Left cardiac atrium (tissue), 4 donors: Measurements from ENCODE around the gene PCED1A. TPM values are rescaled to one million over a fixed set of nuclear protein-coding genes. Genes with fewer than 3 reads are reported as not detected.
"Not testable (repeated sequence)": the region's sequence is repeated elsewhere in the genome, so short reads cannot be mapped to it uniquely, and the experiment has no call there.

Experiments used
- ATAC-seq, 2 donors: fragments of 200-7000 bp; cut with Tn5 transposase; one replicate each; pipeline ENCODE4 v1.9.1; 2020; ENCODE audit warnings: mild to moderate bottlenecking in 2 of 2, moderate library complexity in 2 of 2
- DNase-seq: peaks from one replicate; pipeline ENCODE4 v3.0.0-alpha.2; 2020
- intact Hi-C, 2 donors: fragments of 100-400 bp; cut with DNase I; formaldehyde crosslinking; loops; one replicate each; pipeline versions ENCODE4 v1.14.1 to v1.15.1; 2022 to 2023
- total RNA-seq, 2 donors: library from RNA; stranded (reverse); fragmentation: NEBNext Ultra II Directional; extraction: Animal tissue kit (Norgen Biotek cat#: 25700); gene quantifications; one replicate each; pipeline ENCODE4 v1.2.1, GENCODE V29; 2021
- donor health status: DM: no; HTN: yes; CAD: no.
- donor health status: DM: no; HTN: yes; CAD: no; lungs with severe emphysema.
- donor health status: DM: yes; HTN: yes; CAD: no.
- donor health status: Dilated cardiomyopathy.

PCED1A gene
- total RNA-seq, 2 donors from 2014 or later, result 13.0 to 18.0 TPM

DNA sequence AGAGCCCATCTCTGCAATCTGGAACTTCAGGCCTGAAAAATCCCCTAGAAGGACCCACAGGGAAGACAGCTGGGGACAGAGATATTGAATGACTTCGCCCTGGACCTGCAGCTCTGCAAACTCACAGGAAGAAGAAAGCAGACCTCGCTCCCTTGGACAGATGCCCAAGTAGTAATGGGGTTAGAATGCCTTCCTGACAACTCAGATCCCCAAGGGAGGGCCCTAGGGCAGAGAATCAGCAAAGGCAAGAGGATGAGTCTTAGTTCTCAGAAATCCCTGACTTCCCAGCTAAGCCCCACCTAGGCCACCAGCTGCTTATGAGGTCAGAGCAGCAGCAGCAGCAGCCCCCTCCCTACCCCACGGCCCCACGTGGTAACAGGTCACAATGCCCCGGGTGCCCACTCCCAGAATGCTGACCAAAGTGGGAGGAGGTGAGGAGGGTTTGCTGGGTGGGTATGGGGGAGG is 25.8 kb downstream of the PCED1A start, which contains the start of gene C20orf141:
C20orf141 (plus strand) TSS at position 401 of the 465 bp plus-strand sequence. CDS start 198 bp downstream, outside the sequence.
- intact Hi-C loops, result no loop called here
- DNase-seq (no peak), ATAC-seq (peak; percentile 39 to 92)

DNA sequence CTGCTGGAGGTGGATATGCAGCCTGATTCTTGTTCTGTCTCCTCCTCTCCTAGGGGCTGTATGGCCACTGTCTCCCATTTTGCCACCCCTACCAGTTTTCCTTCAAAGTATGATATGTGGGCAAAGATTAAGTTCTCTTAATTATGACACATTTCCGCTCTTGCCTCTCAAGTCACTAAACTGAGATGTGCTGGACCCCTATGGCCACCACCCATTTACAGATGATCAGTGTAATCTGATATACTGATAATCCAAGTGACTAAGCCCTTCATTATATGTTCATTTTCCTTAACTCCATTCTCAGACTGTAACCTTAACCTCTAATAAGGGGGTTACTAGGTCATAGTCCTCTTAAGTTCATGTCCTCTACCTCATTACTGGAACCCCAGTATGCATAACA is 26.4 kb downstream of the PCED1A start:
- no peak for DNase-seq
- ATAC-seq, result no peak
- intact Hi-C loops, result no loop called here

DNA sequence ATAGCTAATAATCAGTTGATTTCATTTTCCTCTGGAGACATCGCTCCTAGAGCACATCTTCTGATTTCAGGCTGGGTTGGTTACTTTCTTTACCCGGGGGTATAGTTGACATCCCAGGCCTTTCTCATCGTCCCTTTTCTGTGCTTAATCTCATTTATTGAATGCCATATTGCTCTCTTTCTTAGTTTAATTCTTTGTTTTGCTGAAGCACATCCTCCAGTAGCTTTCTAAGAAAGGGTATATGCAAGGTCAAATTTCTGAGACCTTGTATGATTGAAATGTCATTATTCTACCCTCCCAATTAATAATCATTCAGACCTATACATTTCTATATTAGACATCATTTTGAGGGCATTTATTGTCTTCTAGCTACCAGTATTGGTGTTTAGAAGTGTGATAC is 28.3 kb downstream of the PCED1A start:
- DNase-seq (no peak), ATAC-seq (no peak)
- intact Hi-C loops, result no loop called here

DNA sequence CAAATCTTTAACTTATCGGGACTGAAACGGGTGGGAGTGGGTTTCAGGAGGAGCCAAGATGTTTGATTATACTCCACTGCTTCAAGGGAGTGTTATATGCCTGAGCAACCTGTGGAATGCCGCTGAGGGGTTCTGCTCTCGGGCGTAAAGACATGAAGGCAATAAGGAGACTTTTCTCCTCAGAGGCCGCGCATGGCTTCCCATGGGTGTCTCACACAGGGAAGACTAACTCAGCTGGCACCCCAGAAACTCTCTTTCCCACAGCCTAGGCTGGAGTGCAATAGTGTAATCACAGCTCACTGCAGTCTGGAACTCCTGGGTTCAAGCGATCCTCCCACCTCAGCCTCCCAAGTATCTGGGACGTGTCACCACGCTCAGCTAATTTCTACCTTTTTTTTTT is 30.8 kb downstream of the PCED1A start:
- intact Hi-C loops, result no loop called here
- ATAC-seq, result no peak
- no peak for DNase-seq

DNA sequence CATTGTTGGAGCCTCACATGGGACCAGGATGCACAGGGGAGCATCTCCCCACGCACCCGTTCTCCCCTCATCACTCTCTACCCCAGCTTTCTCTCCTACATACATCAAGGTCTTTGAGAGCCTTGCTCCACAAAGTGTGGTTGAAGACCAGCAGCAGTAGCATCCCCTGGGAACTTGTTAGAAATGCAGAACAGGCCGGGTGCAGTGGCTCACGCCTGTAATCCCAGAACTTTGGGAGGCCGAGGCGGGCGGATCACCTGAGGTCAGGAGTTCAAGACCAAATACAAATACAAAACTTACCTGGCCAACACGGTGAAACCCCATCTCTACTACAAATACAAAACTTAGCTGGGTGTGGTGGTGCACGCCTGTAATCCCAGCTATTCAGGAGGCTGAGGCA is 32.5 kb downstream of the PCED1A start:
- intact Hi-C loops, ATAC-seq, DNase-seq: not testable (repeated sequence)

DNA sequence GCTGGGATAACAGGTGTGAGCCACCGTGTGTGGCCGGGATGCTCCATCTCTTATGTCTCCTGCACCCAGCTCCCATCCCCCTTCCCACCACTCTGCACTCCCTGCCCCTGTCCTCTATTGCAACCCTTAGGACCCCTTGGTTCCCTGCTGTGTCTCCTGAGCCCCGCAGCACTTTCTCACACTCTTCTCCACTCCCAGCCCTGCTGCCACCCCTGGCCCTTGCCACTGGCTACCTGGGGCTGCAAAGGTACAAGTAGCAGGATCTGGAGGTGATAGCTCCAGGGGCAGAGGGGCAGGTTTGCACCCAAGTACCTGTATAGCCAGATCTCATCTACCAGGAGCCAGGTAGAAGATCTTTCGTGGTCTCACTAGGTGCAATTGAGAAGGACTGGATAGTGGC is 33.4 kb downstream of the PCED1A start:
- ATAC-seq (no peak), DNase-seq (no peak)
- intact Hi-C loops, result no loop called here

DNA sequence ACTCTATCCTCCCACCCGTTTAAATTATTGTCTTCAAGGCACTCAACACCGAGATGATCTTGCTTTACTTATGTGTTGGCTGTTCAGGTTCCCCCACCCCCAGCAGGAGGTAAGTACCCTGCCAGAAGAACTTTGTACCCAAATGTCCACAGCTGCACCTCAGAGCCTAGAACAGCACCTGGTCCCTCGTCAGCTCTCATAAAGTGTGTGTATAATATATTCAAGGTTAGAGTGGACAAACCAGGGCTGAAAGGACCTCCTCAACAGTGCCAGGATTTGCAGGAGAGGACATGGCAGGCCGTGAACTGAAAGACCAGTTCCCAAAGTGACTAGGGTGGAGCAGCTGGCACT is 34.1 kb downstream of the PCED1A start:
- DNase-seq (no peak), ATAC-seq (no peak)
- intact Hi-C loops, result no loop called here

DNA sequence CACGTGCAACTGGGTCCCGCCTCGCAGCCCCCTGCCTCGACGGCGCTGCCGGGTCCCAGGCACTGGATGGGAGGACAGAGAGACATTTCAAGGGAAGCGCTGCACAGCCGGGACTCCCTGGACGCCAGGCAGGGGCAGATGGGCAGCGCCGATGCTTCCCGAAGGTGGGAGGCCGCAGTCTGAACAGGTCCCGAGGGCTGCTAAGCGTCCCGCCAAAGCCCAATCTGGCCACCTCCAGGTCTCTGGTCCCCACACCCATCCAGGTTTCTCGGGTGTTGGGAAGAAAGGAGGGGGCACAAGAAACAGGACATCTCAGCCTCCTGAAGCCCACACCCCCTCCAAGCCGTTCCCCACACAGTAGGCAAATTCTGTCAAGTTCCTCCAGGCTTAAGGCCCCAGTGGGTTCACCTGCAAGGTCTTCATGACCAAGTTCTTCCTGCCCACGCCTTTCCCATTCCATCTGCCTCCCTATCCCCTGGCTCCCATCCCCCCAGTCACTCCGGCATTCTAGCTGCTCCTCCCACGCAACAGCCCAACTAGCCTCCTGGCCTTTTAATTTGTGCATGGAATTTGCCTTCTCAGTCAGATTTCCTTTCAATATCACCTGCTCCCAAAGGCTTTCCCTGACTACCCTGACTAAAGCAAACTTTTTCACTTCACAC is 34.6 kb downstream of the PCED1A start:
- peak in 1 of 2 donors; percentile 25 for ATAC-seq
- intact Hi-C loops, result no loop called here
- DNase-seq, result no peak

DNA sequence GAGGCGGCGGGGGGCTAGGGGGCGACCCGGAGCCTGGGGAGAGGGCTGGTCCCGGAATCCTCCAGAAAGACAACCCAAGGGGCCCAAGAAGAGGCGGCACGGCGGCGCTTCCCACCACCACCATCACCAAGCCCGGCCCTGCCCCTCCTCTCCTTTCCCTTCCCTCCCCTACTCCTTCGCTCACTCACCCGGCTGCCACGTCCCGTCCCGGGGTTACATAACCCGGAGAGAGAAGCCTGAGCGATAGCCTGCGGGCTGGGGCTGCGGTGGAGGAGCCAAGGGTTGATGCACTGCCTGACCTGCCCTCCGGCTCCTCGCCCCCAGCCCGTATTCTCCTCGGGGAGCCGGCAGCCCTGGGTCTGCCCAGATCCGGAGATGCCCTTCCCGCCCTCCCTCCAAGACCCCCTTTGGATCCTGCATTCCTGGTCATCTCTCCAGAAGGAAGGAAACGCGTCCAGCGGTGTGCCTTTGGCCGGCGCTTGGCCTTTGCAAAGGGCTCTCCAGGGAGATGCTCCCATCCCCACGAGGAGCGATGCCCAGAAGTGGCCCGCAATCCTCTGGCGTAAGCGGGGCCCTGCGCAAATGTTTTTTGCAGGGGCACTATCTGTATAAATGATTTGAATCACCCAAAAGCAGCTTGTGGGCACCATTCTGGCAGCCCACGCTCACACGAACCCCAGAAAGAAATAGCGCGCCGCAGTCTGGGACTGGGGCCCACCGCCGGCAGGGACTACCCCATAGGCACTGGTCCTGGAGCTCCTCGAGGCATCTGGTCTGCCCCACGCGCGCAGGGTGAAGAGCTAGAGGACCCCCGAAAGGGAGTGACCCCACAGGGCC is 35.4 kb downstream of the PCED1A start:
- intact Hi-C loops, result no loop called here
- no peak for DNase-seq
- ATAC-seq, result peak; percentile 67 to 76

DNA sequence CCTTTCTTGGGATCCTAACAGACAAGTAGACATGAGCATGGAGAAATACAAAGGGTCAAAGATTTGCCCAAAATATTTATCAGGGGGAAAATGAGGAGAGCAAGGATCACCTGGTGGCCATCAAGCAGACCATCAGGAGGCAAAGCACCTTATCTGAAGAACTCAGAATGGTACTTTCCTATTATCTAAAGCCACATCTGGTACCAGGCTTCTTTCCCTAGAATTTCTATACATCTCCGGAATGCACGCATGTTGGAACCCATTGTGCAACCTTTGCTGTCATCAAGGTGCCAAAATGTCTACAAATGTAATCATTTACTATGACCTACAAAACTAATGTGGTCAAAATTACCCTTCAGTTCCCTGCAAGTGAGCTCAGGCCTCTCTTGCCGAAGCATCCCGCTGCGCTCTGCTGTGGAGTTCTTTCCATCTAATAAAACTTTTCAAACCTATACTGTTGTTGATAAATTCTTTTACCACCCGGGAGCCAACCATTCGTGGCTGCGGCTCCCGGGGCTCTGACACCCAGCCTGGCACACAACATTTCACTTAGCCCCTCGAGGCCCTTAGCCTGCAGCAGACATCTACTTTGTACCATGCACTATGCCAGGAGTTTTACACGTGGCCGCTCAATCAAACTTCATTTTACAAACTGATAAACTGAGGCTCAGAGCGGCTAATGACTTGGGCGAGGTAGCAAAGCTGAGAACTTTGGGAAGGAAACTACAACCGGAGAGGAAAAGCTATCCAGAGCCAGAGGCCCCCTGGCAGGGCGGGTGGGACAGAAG is 36.2 kb downstream of the PCED1A start:
- ATAC-seq (no peak), DNase-seq (no peak)
- intact Hi-C loops, result no loop called here

DNA sequence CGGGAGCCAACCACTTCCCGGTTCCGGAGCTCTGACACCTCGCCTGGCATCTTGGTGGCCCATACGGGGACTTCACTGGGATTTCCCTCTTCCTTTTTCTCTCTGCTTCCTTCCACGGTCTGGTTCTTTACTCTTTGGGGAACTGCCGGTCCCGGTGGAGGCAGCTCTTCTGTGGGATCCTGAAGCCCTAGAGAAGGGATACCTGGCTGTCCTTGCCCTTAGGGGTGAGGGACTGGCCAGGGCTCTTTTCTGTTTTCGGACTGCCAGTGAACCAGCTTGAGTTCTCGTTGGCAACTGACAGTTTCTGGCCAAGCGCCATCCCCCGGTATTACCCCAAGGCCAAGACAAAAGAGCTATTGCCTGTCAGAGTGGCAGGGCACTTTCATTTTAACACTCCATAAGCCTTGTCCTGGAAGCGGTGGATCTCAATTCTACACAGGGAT is 39.1 kb downstream of the PCED1A start:
- intact Hi-C loops, result no loop called here
- DNase-seq (no peak), ATAC-seq (no peak)

DNA sequence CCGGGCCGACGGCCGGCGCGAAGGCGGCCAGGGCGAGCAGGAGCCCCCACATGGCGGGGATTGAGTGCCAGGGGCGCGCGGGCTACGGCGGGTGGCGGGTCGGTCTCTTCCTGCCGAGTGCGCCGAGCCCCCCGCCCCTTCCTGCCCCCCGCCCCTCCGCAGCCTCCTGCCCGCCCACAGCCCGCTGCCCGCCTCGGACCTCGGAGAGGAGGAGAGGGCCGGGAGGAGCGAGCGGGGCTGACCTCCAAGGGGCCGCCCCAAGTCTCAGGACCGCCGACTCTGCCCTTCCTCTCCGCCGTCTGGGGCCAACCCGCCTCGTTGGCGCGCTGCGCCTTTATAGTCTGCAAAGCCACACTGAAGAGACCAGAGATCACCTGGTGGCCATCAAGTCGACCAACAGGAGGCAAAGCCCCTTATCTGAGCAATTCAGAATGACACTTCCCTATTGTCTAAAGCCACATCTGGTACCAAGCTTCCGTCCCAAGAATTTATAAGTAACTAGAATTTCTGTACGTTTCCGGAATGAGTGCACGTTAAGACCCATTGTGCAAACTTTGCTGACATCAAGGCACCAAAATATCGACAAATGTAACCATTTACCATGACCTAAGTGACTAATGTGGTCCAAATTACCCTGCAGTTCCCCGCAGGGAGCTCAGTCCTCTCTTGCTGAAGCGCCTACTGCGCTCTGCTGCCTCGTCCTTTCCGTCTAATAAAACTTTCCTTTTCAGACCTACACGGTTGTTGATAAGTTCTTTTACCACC is 39.8 kb downstream of the PCED1A start, which contains the start of gene CPXM1:
CPXM1 (minus strand) TSS at position 107 of the 765 bp plus-strand sequence; CDS start at position 52, 55 bp downstream.
- intact Hi-C loops, result no loop called here
- no peak for DNase-seq
- peak; percentile 54 to 68 for ATAC-seq

DNA sequence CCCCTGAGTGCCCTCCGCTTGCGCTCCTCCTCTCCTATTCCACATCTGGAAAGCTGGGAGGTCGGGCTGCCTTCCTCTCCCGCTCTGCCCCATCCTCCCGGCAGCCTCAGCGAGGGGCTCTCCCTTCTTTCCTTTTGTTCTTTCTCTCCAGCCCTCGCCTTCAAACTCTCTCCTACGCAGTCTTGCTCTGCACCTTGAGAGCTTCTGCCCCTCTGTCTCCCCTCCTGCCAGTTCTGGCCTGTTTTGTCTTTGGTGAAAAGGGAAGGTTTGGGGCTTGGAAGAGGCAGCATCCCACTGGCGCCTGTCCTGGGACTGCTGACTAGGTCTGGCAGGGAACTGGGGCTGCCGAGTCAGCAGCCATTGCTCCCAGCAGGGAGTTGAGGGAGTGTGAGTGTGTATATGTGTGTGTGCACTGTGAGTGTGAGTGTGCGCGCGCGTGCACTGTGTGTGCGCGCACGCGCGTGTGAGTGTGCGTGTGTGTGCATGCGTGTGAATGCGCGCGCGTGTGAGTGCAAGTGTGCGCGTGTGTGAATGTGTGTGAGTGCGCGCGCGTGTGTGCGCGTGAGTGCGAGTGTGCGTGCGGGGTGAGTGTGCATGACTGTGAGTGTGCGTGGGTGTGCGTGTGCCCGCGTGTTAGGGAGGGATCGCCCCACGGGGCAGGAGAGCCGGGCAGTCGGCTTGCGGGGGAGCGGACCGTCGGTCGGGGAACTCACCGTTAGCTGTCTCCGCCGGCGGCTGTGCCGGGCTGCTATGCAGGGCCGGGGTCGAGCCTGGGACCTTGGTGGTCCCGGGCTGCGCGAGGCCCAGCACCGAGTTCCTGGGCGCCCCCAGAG is 40.6 kb downstream of the PCED1A start:
- DNase-seq (no peak), ATAC-seq (peak; percentile 66 to 67)
- intact Hi-C loops, result no loop called here

DNA sequence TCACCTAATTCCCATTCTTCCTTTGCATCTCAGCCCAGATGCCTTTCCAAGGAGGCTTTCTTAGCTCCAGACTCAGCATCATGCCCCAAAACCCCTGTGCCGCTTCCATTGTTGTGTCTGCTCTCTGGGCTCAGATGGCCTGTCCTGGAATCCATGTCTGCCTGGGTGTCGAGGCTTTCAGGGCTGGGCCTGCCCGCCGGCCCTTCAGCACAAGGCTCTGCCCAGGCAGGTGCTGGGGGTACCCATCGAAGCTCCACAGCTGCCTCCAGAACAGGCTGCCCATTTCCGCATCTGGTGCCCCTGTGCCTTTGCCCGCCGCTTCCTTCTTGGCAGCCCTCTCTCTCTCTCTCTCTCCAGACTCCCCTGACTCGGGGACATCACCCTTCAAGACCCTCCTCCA is 41.2 kb downstream of the PCED1A start:
- ATAC-seq (no peak), DNase-seq (no peak)
- intact Hi-C loops, result no loop called here

DNA sequence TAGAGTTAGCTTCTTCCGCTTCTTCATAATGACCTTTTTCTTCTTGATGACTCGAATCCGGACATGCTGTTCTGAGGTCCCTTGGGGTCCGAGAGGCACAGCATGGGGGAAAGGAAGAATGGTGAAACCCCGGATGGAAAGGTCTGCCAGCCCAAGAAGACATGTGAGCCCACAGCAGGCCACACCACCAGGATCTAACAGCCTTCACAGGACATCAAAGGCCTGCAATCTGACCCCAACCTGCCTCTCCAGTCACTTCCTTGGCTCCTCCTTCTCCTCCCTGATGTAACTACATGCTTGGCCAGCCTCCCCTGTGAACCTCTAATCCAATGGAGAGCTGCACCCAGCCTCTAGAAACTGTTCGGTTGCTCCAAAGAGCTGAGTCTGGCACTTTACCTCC is 41.6 kb downstream of the PCED1A start:
- intact Hi-C loops, result no loop called here
- DNase-seq (no peak), ATAC-seq (no peak)

DNA sequence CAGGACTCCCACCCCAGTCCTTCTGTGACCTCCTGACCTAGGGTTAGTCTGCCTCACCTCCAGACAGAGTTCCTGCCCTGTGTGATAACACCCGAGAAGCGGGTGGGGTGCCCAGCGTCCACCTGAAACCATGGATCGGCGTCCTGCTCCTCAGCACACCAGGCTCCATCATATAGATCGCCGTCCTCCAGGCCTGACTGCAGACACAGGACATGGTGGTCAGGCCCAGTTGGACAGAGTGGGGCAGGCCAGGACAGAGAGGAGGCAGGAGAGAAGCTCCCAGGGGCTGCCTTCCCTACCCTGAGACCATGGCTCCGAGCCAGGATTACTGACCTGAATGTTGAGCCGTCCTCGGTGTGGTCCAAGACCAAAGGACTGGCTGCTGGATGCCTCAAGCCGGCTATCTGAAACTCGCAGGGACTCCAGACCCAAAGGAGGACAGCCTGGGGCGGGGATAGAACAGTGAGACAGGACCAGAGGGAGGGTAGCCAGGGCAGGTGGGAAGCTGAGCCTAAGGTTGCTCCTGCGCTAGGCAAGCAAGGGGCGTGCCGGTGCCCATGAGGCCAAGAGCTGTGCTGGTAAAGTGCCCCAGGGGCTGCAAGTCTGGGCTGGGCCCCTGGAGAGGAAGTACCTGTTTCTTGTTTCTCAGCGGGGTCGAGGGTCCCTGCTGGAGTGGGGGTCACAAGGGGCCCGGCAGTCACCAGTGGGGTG is 42.2 kb downstream of the PCED1A start:
- intact Hi-C loops, result no loop called here
- no peak for ATAC-seq
- no peak for DNase-seq

DNA sequence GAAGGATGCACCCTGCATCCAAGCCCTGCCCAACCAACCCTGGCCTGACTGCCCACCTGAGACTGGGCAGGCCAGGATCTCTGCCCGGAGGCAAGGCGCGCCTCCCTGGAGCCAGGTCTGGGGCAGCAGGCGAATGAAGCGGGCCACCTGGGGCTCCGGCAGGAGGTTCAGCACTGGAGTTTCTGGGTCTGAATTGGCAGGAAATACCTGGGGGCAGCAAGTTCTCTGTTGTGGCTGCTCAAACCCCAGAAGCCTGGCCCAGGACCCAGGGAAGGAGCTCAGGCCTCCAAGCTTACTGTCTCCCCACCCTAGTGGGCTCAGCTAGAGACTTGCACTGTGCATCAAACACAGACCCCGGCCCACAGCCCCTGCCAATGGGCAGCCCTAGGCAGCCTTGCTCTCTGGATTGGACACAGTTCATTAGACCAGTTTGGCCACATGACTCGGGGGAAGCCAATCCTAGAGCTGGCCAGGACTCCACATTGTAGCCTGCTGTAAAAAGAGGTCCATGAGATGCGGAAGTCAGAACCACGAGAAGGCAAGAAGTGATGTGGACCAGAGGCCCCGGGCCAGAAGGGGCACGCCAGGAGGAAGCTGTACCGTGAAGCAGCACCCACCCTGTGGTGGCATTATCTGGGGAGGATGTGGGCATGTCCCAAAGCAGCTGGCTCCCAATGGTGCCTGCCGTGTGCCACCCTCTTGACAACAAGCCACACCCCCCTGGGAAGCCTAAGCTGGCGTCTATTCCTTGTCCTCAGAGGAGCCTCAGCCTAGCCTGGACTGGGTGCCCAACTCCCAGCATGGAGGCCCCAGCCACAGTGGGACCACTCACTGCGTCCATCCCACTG is 43.1 kb downstream of the PCED1A start:
- DNase-seq (no peak), ATAC-seq (no peak)

More for the DNA sequence above, 43.1 kb downstream of the PCED1A start:
- intact Hi-C loops, result no loop called here
